ENCODE results near the gene SNX27. TPM values are rescaled to one million over a fixed set of nuclear protein-coding genes. Genes with fewer than 3 reads are reported as not detected.
A peak's percentile ranks its signal among the peaks of the same experiment; 100 is the strongest.

Gene SNX27
- 20.9 TPM for polyA plus RNA-seq (2013, experiment 1 of 2)
- polyA plus RNA-seq (2013, experiment 2 of 2), result 17.4 TPM

GRCh38 chr1:151611832-151612500, at the start of gene SNX27:
Gene SNX27 (plus strand): TSS chr1:151612050. CDS start chr1:151612202, 152 bp downstream.
- Histone ChIP-seq H3K4me3 (ENCODE audit: low read length) (peak within 1 kb of the TSS; percentile 83), H3K9me3 (ENCODE audit: insufficient read depth, low read depth, low read length) (no peaks in the 10 kb centered on the region), H3K4me1 (ENCODE audit: insufficient read depth, low read length) (peaks cover 4% of the 10 kb centered on the region), H3K9ac (ENCODE audit: low read depth, low read length) (peak within 1 kb of the TSS; percentile 78), H3K36me3 (ENCODE audit: insufficient read depth, low read length) (peaks cover 12% of the 10 kb centered on the region), H3K27me3 (ENCODE audit: insufficient read depth, low read length) (no peaks in the 10 kb centered on the region), H3K27ac (ENCODE audit: low read depth, low read length) (peak within 1 kb of the TSS; percentile 82)
- WGBS, result under 1% methylated on average over 77 of the region's 79 CpGs

GRCh38 chr1:151562661-151563060, 49.2 kb upstream of the SNX27 start:
- no peaks in the 10 kb centered on the region for H3K9me3 ChIP-seq (ENCODE audit: insufficient read depth, low read depth, low read length)
- no peak overlapping the region for H3K4me3 ChIP-seq (ENCODE audit: low read length)
- H3K27ac ChIP-seq (ENCODE audit: low read depth, low read length), result no peak overlapping the region
- no peaks in the 10 kb centered on the region for H3K27me3 ChIP-seq (ENCODE audit: insufficient read depth, low read length)
- peaks cover 30% of the 10 kb centered on the region for H3K36me3 ChIP-seq (ENCODE audit: insufficient read depth, low read length)
- peaks cover 6% of the 10 kb centered on the region; the same call in 1 of the 2 replicates for H3K4me1 ChIP-seq (ENCODE audit: insufficient read depth, low read length)
- no CpG with 5 or more reads among the region's 1 CpG for WGBS
- H3K9ac ChIP-seq (ENCODE audit: low read depth, low read length), result no peak overlapping the region

- H3K9me3 ChIP-seq (ENCODE audit: insufficient read depth, low read depth, low read length), result no peaks in the 10 kb centered on the region
- peaks cover 6% of the 10 kb centered on the region; the same call in 1 of the 2 replicates for H3K4me1 ChIP-seq (ENCODE audit: insufficient read depth, low read length)
- H3K9ac ChIP-seq (ENCODE audit: low read depth, low read length), result no peak overlapping the region
- no peak overlapping the region for H3K27ac ChIP-seq (ENCODE audit: low read depth, low read length)
- H3K36me3 ChIP-seq (ENCODE audit: insufficient read depth, low read length), result peaks cover 36% of the 10 kb centered on the region
- no peaks in the 10 kb centered on the region for H3K27me3 ChIP-seq (ENCODE audit: insufficient read depth, low read length)
- no peak overlapping the region for H3K4me3 ChIP-seq (ENCODE audit: low read length)
- 50% methylated on average over 1 of the region's 2 CpGs for WGBS
Observed at GRCh38 chr1:151563376-151563775, 48.5 kb upstream of the SNX27 start.

DNA sequence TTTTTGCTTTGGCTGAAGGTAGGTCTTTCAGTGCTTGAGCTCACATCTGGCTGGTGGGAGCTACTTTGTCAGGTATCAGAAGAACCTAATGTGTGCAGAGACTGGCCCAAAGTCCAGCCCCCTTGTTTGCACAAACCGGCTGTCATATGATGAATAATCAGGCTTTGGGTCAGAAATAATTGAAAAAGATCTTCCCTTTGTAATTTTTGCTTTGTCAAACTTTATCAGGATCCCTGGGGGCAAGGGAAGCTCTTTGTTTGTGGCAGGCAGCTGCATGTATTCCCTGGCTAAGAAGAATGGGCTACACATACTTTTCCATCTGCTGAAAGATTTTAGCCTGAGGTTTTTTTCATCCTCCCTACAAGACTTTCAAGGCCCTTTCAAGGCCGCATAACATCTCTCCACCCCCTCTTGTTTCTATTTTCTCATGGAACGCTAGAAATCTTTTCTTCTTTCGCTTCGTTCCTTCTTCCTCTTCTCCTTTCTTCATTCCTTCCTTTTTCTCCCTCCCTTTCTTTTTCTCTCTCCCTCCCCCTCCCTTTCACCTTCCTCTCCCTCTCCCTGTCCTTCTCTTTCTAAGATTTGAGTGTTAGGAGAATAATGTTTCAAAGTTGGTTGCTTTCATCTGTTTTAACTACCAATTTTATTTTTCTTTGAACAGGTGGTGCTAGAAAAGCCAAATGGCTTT, 46.2 kb upstream of the SNX27 start:
- H3K9me3 ChIP-seq (ENCODE audit: insufficient read depth, low read depth, low read length), result no peaks in the 10 kb centered on the region
- no peak overlapping the region for H3K9ac ChIP-seq (ENCODE audit: low read depth, low read length)
- WGBS, result 61% methylated on average over 5 of the region's 5 CpGs
- H3K4me3 ChIP-seq (ENCODE audit: low read length), result no peak overlapping the region
- H3K36me3 ChIP-seq (ENCODE audit: insufficient read depth, low read length), result peaks cover 53% of the 10 kb centered on the region
- H3K27me3 ChIP-seq (ENCODE audit: insufficient read depth, low read length), result no peaks in the 10 kb centered on the region
- H3K4me1 ChIP-seq (ENCODE audit: insufficient read depth, low read length), result peaks cover 6% of the 10 kb centered on the region; the same call in 1 of the 2 replicates
- H3K27ac ChIP-seq (ENCODE audit: low read depth, low read length), result peak overlapping the region; percentile 20; the same call in 1 of the 2 replicates

- Histone ChIP-seq H3K4me1 (ENCODE audit: insufficient read depth, low read length) (peaks cover 6% of the 10 kb centered on the region; the same call in 1 of the 2 replicates), H3K27me3 (ENCODE audit: insufficient read depth, low read length) (no peaks in the 10 kb centered on the region), H3K9me3 (ENCODE audit: insufficient read depth, low read depth, low read length) (no peaks in the 10 kb centered on the region), H3K9ac (ENCODE audit: low read depth, low read length) (no peak overlapping the region), H3K36me3 (ENCODE audit: insufficient read depth, low read length) (peaks cover 61% of the 10 kb centered on the region), H3K27ac (ENCODE audit: low read depth, low read length) (no peak overlapping the region), H3K4me3 (ENCODE audit: low read length) (no peak overlapping the region)
- WGBS, result 90% methylated on average over 3 of the region's 3 CpGs
Observed at GRCh38 chr1:151568626-151569088, 43.2 kb upstream of the SNX27 start.

GRCh38 chr1:151570819-151571218, 41.0 kb upstream of the SNX27 start:
- H3K4me1 ChIP-seq (ENCODE audit: insufficient read depth, low read length), result no peaks in the 10 kb centered on the region
- no peaks in the 10 kb centered on the region for H3K9me3 ChIP-seq (ENCODE audit: insufficient read depth, low read depth, low read length)
- WGBS, result 93% methylated on average over 1 of the region's 1 CpG
- no peak overlapping the region for H3K9ac ChIP-seq (ENCODE audit: low read depth, low read length)
- H3K27me3 ChIP-seq (ENCODE audit: insufficient read depth, low read length), result no peaks in the 10 kb centered on the region
- H3K36me3 ChIP-seq (ENCODE audit: insufficient read depth, low read length), result peaks cover 67% of the 10 kb centered on the region
- H3K4me3 ChIP-seq (ENCODE audit: low read length), result no peak overlapping the region
- no peak overlapping the region for H3K27ac ChIP-seq (ENCODE audit: low read depth, low read length)

DNA sequence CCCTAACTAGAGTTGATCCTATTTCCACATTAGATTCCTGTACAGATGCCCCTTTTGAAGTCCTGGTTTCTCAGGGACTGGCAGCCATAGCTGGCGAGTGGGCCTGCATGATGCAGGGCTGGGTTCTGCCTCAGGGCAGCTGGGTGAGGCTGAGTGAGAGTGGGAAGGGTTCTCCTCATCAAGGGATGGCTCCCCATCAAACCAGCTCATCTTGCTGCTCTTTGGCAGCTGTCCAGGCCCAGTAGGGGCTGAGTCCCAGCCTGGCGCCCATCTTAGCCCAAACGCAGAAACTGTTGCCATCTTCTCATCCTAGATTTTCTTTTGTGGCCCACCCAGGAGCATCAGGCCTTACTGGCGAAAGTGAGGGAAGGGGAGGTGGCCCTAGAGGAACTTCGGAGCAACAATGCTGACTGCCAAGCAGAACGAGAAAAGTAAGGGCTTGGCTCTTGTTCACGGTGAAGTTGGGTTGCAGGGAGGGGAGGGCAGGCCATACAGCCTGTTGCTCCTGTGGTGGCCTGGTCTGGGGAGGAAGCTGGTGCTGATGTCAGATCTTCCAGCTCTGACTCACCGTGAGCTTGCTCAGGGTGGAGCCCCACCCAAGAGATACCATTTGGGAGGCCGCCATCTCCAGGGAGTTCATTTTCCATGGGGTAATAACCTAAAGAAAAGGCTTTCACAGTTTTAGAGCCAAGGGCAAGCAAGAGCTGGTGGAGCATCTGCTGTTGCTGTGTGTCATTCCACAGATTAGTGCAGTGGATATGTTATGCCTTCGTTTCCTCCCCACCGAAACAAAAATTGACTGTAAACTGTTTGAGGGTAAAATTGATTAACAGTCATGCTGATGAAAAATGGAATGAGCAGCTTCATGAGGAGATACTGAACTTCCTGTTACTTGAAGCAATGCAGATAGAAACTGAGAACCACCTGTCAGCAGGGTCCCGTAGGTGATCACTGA, 37.0 kb upstream of the SNX27 start:
- peaks cover 52% of the 10 kb centered on the region for H3K36me3 ChIP-seq (ENCODE audit: insufficient read depth, low read length)
- H3K4me1 ChIP-seq (ENCODE audit: insufficient read depth, low read length), result no peaks in the 10 kb centered on the region; the same call in 1 of the 2 replicates
- H3K27me3 ChIP-seq (ENCODE audit: insufficient read depth, low read length), result no peaks in the 10 kb centered on the region
- H3K9ac ChIP-seq (ENCODE audit: low read depth, low read length), result no peak overlapping the region
- H3K9me3 ChIP-seq (ENCODE audit: insufficient read depth, low read depth, low read length), result no peaks in the 10 kb centered on the region
- no peak overlapping the region for H3K4me3 ChIP-seq (ENCODE audit: low read length)
- WGBS, result 94% methylated on average over 12 of the region's 12 CpGs
- H3K27ac ChIP-seq (ENCODE audit: low read depth, low read length), result no peak overlapping the region

DNA sequence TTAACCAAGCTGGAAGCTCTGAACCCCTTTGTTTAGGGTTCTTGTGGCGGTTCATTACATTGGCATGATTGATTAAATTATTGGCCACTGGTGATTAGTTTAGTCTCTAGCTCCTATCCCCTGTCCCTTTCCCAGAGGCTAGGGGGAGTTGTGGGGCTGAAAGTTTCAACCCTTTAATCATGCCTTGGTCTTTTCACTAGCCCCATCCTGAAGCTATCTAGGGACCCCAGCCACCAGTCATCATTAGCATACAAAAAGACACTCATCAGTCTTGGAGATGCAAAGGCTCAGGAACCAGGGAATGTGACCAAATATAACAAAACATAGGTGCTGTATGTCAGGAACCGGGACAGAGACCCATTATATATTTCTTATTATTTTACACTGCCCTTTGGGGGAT, 34.7 kb upstream of the SNX27 start:
- H3K27ac ChIP-seq (ENCODE audit: low read depth, low read length), result no peak overlapping the region
- H3K9me3 ChIP-seq (ENCODE audit: insufficient read depth, low read depth, low read length), result no peaks in the 10 kb centered on the region
- H3K4me1 ChIP-seq (ENCODE audit: insufficient read depth, low read length), result no peaks in the 10 kb centered on the region; the same call in 1 of the 2 replicates
- H3K9ac ChIP-seq (ENCODE audit: low read depth, low read length), result no peak overlapping the region
- H3K27me3 ChIP-seq (ENCODE audit: insufficient read depth, low read length), result no peaks in the 10 kb centered on the region
- WGBS, result 69% methylated on average over 2 of the region's 2 CpGs
- H3K36me3 ChIP-seq (ENCODE audit: insufficient read depth, low read length), result peaks cover 57% of the 10 kb centered on the region
- H3K4me3 ChIP-seq (ENCODE audit: low read length), result no peak overlapping the region

- no peak overlapping the region for H3K27ac ChIP-seq (ENCODE audit: low read depth, low read length)
- H3K36me3 ChIP-seq (ENCODE audit: insufficient read depth, low read length), result peaks cover 59% of the 10 kb centered on the region
- WGBS, result no CpG with 5 or more reads among the region's 1 CpG
Observed at GRCh38 chr1:151578941-151579340, 32.9 kb upstream of the SNX27 start.

DNA sequence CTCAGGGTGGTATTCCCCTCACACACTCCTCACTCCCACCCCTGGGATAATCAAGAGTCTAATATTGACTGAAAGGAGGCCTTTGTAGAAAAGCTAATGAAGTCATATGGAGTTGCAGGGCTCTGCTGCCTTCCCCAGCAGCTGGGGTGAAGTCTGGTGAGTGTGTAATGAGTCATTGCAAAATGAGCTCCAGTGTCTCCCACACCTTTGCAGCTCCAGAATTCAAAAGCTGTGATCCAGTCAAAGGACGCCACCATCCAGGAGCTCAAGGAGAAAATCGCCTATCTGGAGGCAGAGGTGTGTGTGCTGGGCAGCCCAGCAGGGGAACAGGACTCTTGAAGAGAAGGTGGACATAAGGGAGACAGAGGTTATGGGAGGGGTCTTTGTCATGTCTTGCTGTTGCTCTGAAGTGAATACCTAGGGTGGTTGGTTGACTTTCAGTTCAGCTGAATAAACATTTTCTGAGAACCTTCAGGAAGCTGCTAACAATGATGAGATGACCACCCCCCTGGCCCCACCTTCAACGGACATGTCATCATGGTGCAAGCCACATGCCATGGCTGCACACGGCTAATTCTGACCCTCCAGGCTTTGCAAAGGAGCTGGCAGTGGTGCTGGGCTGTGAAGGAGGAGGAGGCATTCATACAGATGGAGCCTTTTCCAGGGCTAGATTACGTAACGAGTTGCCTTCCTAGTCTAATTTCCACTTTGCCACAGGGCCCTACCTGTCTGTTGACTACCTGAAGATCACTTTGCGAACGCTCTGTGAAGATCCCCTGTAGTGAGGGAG, 32.2 kb upstream of the SNX27 start:
- H3K4me1 ChIP-seq (ENCODE audit: insufficient read depth, low read length), result no peaks in the 10 kb centered on the region; the same call in 1 of the 2 replicates
- no peak overlapping the region for H3K27ac ChIP-seq (ENCODE audit: low read depth, low read length)

More at GRCh38 chr1:151578941-151579340, 32.9 kb upstream of the SNX27 start:
- Histone ChIP-seq H3K9ac (ENCODE audit: low read depth, low read length) (no peak overlapping the region), H3K9me3 (ENCODE audit: insufficient read depth, low read depth, low read length) (no peaks in the 10 kb centered on the region), H3K4me3 (ENCODE audit: low read length) (no peak overlapping the region), H3K4me1 (ENCODE audit: insufficient read depth, low read length) (no peaks in the 10 kb centered on the region; the same call in 1 of the 2 replicates), H3K27me3 (ENCODE audit: insufficient read depth, low read length) (no peaks in the 10 kb centered on the region)

More for the DNA sequence above, 32.2 kb upstream of the SNX27 start:
- Histone ChIP-seq H3K9me3 (ENCODE audit: insufficient read depth, low read depth, low read length) (no peaks in the 10 kb centered on the region), H3K9ac (ENCODE audit: low read depth, low read length) (no peak overlapping the region), H3K27me3 (ENCODE audit: insufficient read depth, low read length) (no peaks in the 10 kb centered on the region), H3K4me3 (ENCODE audit: low read length) (no peak overlapping the region), H3K36me3 (ENCODE audit: insufficient read depth, low read length) (peaks cover 53% of the 10 kb centered on the region)
- WGBS, result 87% methylated on average over 8 of the region's 8 CpGs

Measured in HUES64 (cell line).